Upper lobe of right lung (tissue), 1 donor: ENCODE measurements around the gene GAS2L2. TPM values are rescaled to one million over a fixed set of nuclear protein-coding genes. Genes with fewer than 3 reads are reported as not detected.
A peak's percentile ranks its signal among the peaks of the same experiment; 100 is the strongest.

Experiments used
- ATAC-seq: fragments of 200-7000 bp; cut with Tn5 transposase; one replicate; pipeline ENCODE4 v1.9.1; 2020; ENCODE audit warnings: mild to moderate bottlenecking, moderate library complexity
- DNase-seq: peaks from one replicate; pipeline ENCODE4 v3.0.0-alpha.2; 2020
- H3K27ac ChIP-seq: fragments of 200-600 bp; one replicate; pipeline ENCODE4 v1.8.0; 2022
- H3K27me3 ChIP-seq: fragments of 200-600 bp; one replicate; pipeline ENCODE4 v1.8.0; 2022; ENCODE audit warnings: mild to moderate bottlenecking
- H3K36me3 ChIP-seq: fragments of 200-600 bp; one replicate; pipeline ENCODE4 v1.8.0; 2022
- H3K4me1 ChIP-seq: fragments of 200-600 bp; one replicate; pipeline ENCODE4 v1.8.0; 2022
- H3K4me3 ChIP-seq: fragments of 200-600 bp; one replicate; pipeline ENCODE4 v1.8.0; 2022; ENCODE audit warnings: mild to moderate bottlenecking
- H3K9me3 ChIP-seq: fragments of 200-600 bp; one replicate; pipeline ENCODE4 v1.8.0; 2022
- intact Hi-C: fragments of 100-400 bp; cut with DNase I; formaldehyde crosslinking; loops from one replicate; pipeline ENCODE4 v1.11.0; 2022
- total RNA-seq: library from RNA; stranded (reverse); fragmentation: NEBNext Ultra II Directional; extraction: Animal tissue kit (Norgen Biotek cat#: 25700); gene quantifications from one replicate; pipeline ENCODE4 v1.2.1, GENCODE V29; 2021
- TF ChIP-seq, protein P1 (sequence below): fragments of 200-600 bp; IDR thresholded peaks from one replicate; pipeline ENCODE4 v1.8.0; 2022; ENCODE audit warnings: antibody characterized with exemption
- donor health status: DM: no; HTN: yes; CAD: no; lungs with severe emphysema.

GAS2L2 gene
- total RNA-seq, 1 donor from 2014 or later, result not detected

- H3K36me3 ChIP-seq, result no peaks in the 10 kb centered on the region
- intact Hi-C loops, result no loop called here
- TF ChIP-seq, protein P1, sequence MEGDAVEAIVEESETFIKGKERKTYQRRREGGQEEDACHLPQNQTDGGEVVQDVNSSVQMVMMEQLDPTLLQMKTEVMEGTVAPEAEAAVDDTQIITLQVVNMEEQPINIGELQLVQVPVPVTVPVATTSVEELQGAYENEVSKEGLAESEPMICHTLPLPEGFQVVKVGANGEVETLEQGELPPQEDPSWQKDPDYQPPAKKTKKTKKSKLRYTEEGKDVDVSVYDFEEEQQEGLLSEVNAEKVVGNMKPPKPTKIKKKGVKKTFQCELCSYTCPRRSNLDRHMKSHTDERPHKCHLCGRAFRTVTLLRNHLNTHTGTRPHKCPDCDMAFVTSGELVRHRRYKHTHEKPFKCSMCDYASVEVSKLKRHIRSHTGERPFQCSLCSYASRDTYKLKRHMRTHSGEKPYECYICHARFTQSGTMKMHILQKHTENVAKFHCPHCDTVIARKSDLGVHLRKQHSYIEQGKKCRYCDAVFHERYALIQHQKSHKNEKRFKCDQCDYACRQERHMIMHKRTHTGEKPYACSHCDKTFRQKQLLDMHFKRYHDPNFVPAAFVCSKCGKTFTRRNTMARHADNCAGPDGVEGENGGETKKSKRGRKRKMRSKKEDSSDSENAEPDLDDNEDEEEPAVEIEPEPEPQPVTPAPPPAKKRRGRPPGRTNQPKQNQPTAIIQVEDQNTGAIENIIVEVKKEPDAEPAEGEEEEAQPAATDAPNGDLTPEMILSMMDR, result no peak
- H3K4me1 ChIP-seq, result peaks cover 28% of the 10 kb centered on the region
- DNase-seq (no peak), ATAC-seq (no peak)
- no peaks in the 10 kb centered on the region for H3K9me3 ChIP-seq
- no peak overlapping the region for H3K4me3 ChIP-seq
- no peak overlapping the region for H3K27ac ChIP-seq
- peaks cover 6% of the 10 kb centered on the region for H3K27me3 ChIP-seq
Observed at GRCh38 chr17:35790841-35791240, 37.8 kb upstream of the GAS2L2 start.

DNA sequence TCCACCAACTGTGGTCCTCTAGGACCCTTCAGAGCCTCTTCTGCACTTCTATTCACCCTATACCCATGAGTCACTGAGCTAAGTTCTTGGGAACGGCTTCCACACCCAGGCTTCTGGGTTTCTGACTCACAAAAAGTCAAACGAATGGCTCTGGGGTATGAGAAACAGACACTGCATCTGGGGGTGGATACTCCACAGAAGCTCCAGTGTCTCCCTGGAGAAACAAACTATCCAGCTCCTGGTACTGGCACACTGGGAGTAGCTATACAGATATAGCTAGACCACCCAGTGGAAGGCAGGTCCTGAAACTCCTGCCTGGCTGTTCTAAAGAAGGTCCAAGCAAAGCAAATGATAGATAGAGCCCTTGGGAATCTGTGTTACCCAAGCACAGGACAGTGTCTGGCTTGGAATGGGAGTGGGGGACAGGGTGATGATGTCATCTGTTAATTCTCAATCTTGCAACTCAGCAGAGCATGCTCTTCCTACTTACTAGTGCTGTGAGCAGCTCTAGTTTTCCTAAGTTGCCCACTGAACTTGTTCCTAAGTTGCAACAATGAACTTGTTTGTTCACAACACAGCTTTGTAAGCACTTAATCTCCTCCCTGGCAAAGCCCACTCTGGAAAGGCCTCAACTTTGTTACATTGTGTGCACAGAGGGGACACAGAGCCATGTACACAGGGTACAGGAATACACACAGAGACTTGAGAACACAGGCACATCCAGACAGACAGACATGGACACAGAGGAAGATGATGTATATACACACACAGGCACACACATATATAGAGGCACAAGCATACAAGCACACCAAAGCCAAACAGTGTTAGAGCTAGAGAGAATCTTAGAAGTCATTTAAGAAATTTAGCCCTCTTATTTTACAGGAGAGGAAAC lies 35.7 kb upstream of the GAS2L2 start:
- no peaks in the 10 kb centered on the region for H3K36me3 ChIP-seq
- TF ChIP-seq, protein P1, result no peak
- H3K4me1 ChIP-seq, result peaks cover 29% of the 10 kb centered on the region
- no peaks in the 10 kb centered on the region for H3K9me3 ChIP-seq
- ATAC-seq (peak; percentile 24), DNase-seq (no peak)
- no peaks in the 10 kb centered on the region for H3K27me3 ChIP-seq
- H3K4me3 ChIP-seq, result no peak overlapping the region
- H3K27ac ChIP-seq, result peak overlapping the region; percentile 38
- intact Hi-C loops, result no loop called here

- peaks cover 41% of the 10 kb centered on the region for H3K4me1 ChIP-seq
- ATAC-seq, result no peak
- intact Hi-C loops, result no loop called here
Observed at GRCh38 chr17:35786941-35787432, 33.9 kb upstream of the GAS2L2 start.

GRCh38 chr17:35784895-35785294 lies 31.9 kb upstream of the GAS2L2 start:
- Histone ChIP-seq H3K27me3 (no peaks in the 10 kb centered on the region), H3K27ac (peak overlapping the region; percentile 55), H3K4me1 (peaks cover 41% of the 10 kb centered on the region), H3K4me3 (no peak overlapping the region), H3K9me3 (no peaks in the 10 kb centered on the region), H3K36me3 (no peaks in the 10 kb centered on the region)
- intact Hi-C loops, result no loop called here
- ATAC-seq, result peak; percentile 16
- no peak for DNase-seq
- TF ChIP-seq, protein P1, result no peak

More at GRCh38 chr17:35786941-35787432, 33.9 kb upstream of the GAS2L2 start:
- TF ChIP-seq, protein P1, result no peak
- H3K4me3 ChIP-seq, result no peak overlapping the region
- H3K27me3 ChIP-seq, result no peaks in the 10 kb centered on the region
- no peaks in the 10 kb centered on the region for H3K9me3 ChIP-seq
- peak overlapping the region; percentile 7 for H3K27ac ChIP-seq
- H3K36me3 ChIP-seq, result no peaks in the 10 kb centered on the region
- DNase-seq, result no peak

DNA sequence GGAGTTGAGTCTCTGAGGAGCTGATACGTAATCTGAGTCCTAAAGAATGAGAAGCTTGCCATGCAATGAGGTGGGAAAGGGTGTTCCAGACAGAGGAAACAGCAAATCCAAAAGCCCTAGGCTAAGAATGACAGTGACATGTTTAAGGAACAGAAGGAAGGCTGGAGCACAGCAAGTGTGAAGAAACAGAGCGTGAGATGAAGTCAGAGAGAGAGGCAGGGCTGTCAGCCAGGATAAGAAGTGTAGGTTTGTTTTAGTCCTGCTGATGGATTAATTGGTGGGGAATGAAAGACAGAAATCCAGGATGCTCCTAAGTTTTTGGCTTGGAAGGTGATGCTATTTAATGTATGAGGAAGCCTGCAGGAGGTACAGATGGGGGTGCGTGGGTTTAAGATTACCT lies 27.9 kb upstream of the GAS2L2 start:
- TF ChIP-seq, protein P1, result no peak
- no peak for ATAC-seq

More for the DNA sequence above, 27.9 kb upstream of the GAS2L2 start:
- peaks cover 37% of the 10 kb centered on the region for H3K4me1 ChIP-seq
- no peaks in the 10 kb centered on the region for H3K36me3 ChIP-seq
- intact Hi-C loops, result no loop called here
- DNase-seq, result no peak
- H3K9me3 ChIP-seq, result no peaks in the 10 kb centered on the region
- no peaks in the 10 kb centered on the region for H3K27me3 ChIP-seq
- no peak overlapping the region for H3K4me3 ChIP-seq
- no peak overlapping the region for H3K27ac ChIP-seq
